ENCODE data around the gene GAB1. TPM values are rescaled to one million over a fixed set of nuclear protein-coding genes. Genes with fewer than 3 reads are reported as not detected.

GAB1 gene
- total and polyA plus RNA-seq, 3 donors from 2014 or later = 19.7 to 64.5 (median 61.3) TPM

DNA sequence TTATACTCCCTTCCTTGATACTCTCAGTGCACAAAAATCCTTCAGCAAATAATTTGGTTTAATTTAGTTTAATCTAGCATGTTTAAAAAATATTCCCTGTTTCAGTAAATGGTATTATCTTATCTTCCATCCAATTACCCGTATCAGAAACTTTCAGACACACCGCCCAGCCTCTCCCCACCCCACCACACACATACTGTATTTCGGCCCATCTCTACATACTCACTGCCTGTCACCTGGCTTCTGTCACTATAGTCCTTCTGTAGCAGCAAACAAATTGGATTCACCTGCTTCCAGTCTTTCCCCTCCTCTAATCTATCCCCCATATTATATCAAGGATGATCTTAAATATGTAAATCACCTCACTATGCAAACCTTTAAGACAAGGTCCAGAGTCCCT, 24.8 kb upstream of the GAB1 start:
- Histone ChIP-seq H3K27me3 (no peaks in the 10 kb centered on the region), H3K4me1 (no peaks in the 10 kb centered on the region), H3K9me3 (no peaks in the 10 kb centered on the region), H3K27ac (no peak overlapping the region), H3K4me3 (no peak overlapping the region), H3K36me3 (ENCODE audit: low read depth, missing control alignments) (no peaks in the 10 kb centered on the region)
- TF ChIP-seq, protein P1, sequence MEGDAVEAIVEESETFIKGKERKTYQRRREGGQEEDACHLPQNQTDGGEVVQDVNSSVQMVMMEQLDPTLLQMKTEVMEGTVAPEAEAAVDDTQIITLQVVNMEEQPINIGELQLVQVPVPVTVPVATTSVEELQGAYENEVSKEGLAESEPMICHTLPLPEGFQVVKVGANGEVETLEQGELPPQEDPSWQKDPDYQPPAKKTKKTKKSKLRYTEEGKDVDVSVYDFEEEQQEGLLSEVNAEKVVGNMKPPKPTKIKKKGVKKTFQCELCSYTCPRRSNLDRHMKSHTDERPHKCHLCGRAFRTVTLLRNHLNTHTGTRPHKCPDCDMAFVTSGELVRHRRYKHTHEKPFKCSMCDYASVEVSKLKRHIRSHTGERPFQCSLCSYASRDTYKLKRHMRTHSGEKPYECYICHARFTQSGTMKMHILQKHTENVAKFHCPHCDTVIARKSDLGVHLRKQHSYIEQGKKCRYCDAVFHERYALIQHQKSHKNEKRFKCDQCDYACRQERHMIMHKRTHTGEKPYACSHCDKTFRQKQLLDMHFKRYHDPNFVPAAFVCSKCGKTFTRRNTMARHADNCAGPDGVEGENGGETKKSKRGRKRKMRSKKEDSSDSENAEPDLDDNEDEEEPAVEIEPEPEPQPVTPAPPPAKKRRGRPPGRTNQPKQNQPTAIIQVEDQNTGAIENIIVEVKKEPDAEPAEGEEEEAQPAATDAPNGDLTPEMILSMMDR (IDR thresholded peaks at IDR 0.05) = no peak
- no peak for TF ChIP-seq POLR2A (IDR thresholded peaks at IDR 0.05)
- DNase-seq = no peak
- intact Hi-C loops (cut with DNase I; ENCODE audit: low total_unique reads) = no loop called here
- WGBS, 2 donors = 76 to 91% methylated on average over 3 of the region's 3 CpGs

DNA sequence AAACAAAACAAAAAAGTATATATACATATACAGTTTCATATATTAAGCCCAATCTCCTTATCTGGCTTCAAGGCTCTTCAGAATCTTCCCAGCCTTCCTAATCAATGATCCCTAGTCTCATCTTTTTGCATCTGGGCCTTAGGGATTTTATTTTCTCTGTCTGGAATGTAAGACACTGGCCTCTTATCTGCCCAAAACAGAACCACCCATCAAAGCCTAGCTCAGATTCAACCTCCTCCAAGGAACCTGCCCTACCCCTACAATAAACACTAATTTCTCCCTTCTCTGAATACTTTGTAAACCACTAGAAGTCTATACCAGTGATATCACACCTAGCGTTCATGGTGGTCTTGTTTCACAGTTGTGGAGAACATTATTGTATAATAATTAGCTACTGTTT, 23.2 kb upstream of the GAB1 start:
- no peak overlapping the region for H3K27ac ChIP-seq
- intact Hi-C loops (cut with DNase I; ENCODE audit: low total_unique reads) = no loop called here

DNA sequence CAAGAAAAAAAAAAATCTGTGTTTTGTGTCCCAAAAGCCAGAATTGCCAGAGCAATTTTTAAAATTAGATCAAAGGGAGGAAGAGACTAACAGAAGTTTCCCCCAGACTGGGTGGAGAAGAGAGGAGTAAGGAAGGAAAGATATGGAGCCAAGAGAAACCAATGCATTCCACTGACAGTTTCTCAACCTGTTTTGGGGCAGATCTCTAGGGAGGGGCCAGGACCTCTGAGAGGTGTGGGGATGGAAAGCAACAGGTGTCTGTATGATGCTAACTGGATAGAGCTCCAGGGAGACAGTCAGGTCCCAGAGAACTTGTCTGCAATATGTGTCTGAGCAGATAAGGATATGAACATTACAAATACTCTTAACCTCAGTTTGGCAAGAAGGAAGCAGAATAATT, 22.7 kb upstream of the GAB1 start:
- no peak for DNase-seq
- no peak overlapping the region for H3K4me3 ChIP-seq
- H3K27ac ChIP-seq = no peak overlapping the region
- no peaks in the 10 kb centered on the region for H3K27me3 ChIP-seq
- no peaks in the 10 kb centered on the region for H3K9me3 ChIP-seq
- TF ChIP-seq, protein P1 (IDR thresholded peaks at IDR 0.05) = no peak
- no peak for TF ChIP-seq POLR2A (IDR thresholded peaks at IDR 0.05)
- H3K4me1 ChIP-seq = no peaks in the 10 kb centered on the region
- no peaks in the 10 kb centered on the region for H3K36me3 ChIP-seq (ENCODE audit: low read depth, missing control alignments)
- intact Hi-C loops (cut with DNase I; ENCODE audit: low total_unique reads) = no loop called here

More for the DNA sequence above, 23.2 kb upstream of the GAB1 start:
- no peaks in the 10 kb centered on the region for H3K4me1 ChIP-seq
- no peak overlapping the region for H3K4me3 ChIP-seq
- H3K36me3 ChIP-seq (ENCODE audit: low read depth, missing control alignments) = no peaks in the 10 kb centered on the region
- no peaks in the 10 kb centered on the region for H3K27me3 ChIP-seq
- WGBS, 2 donors = 81 to 100% methylated on average over 1 of the region's 1 CpG
- no peaks in the 10 kb centered on the region for H3K9me3 ChIP-seq
- DNase-seq = no peak
- no peak for TF ChIP-seq POLR2A (IDR thresholded peaks at IDR 0.05)
- TF ChIP-seq, protein P1 (IDR thresholded peaks at IDR 0.05) = no peak

DNA sequence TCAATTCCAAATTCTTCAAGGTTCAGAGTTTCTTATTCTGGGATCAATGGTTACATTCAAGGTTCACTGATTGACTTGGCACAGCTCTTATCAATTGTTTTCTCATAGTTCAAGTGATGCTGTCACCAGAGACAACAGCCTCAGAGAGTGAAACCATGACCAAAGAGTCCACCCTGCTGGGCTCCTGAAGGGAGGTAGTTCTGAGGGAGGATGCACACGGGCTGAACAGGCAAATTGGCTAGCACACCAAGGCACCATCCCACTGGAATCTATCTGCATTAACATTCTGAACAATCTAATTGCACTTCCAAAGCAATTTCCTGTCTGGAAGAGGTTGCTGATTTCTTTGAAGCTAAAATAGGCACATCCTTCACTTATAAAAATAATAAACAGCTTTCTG, 16.6 kb upstream of the GAB1 start:
- peak; percentile 25 for DNase-seq
- no peaks in the 10 kb centered on the region for H3K36me3 ChIP-seq (ENCODE audit: low read depth, missing control alignments)
- peaks cover 6% of the 10 kb centered on the region for H3K4me1 ChIP-seq
- no peak overlapping the region for H3K27ac ChIP-seq
- no peak overlapping the region for H3K4me3 ChIP-seq
- intact Hi-C loops (cut with DNase I; ENCODE audit: low total_unique reads) = no loop called here
- H3K27me3 ChIP-seq = no peaks in the 10 kb centered on the region
- no peaks in the 10 kb centered on the region for H3K9me3 ChIP-seq
- 27 to 50% methylated on average over 1 of the region's 1 CpG for WGBS, 2 donors
- TF ChIP-seq, protein P1 (IDR thresholded peaks at IDR 0.05) = no peak
- TF ChIP-seq POLR2A (IDR thresholded peaks at IDR 0.05) = no peak

DNA sequence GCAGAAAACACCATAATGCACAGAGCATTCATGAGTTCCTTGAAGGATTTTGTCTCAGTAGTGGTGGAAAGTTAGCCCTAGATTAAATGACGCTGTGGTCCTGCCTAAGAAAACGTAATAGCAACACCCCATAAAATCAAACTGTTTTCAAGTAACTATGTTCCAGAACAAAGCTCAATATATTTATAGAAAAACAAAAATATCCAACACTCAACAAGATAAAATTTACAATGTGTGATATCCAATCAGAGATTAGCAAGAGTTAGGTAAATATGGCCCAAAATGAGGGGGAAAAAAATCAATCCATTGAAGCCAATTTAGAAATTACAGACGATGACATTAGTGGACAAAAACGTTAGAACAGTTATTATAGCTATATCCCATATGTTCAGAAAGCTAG, 9.9 kb upstream of the GAB1 start:
- 89 to 94% methylated on average over 4 of the region's 4 CpGs for WGBS, 2 donors
- H3K4me3 ChIP-seq = no peak overlapping the region
- H3K36me3 ChIP-seq (ENCODE audit: low read depth, missing control alignments) = no peaks in the 10 kb centered on the region
- no peak for DNase-seq
- intact Hi-C loops (cut with DNase I; ENCODE audit: low total_unique reads) = no loop called here
- H3K9me3 ChIP-seq = no peaks in the 10 kb centered on the region
- no peaks in the 10 kb centered on the region for H3K27me3 ChIP-seq
- no peaks in the 10 kb centered on the region for H3K4me1 ChIP-seq
- no peak for TF ChIP-seq POLR2A (IDR thresholded peaks at IDR 0.05)
- TF ChIP-seq, protein P1 (IDR thresholded peaks at IDR 0.05) = no peak
- no peak overlapping the region for H3K27ac ChIP-seq

Data from testis (tissue), 3 donors.